ENCODE data around the gene RXRA.

- TF ChIP-seq SOX13 (IDR thresholded peaks at IDR 0.05) (no peak), SOX13 (CRISPR knock-in tag; conservative IDR thresholded peaks at IDR 0.05 in 1 of 2, IDR thresholded peaks at IDR 0.05 in 1 of 2) (no peak), MAZ (IDR thresholded peaks at IDR 0.05; ENCODE audit: borderline replicate concordance, low read depth, low read length) (no peak), MAZ (CRISPR knock-in tag; IDR thresholded peaks at IDR 0.05; ENCODE audit: low read depth) (no peak), ZBTB38 (CRISPR knock-in tag; IDR thresholded peaks at IDR 0.05) (no peak), IKZF4 (CRISPR knock-in tag; IDR thresholded peaks at IDR 0.05; ENCODE audit: borderline replicate concordance, low read depth, not compliant biosample characterization) (no peak), GPN1 (CRISPR knock-in tag; IDR thresholded peaks at IDR 0.05; ENCODE audit: borderline replicate concordance) (no peak), YY1 (IDR thresholded peaks at IDR 0.05; ENCODE audit: insufficient read depth, insufficient replicate concordance, low read depth, low read length) (no peak)
Measured at GRCh38 chr9:134324359-134325095, 1.7 kb upstream of the RXRA start.
